H1 (cell line): ENCODE results near the gene TRABD2B. TPM values are rescaled to one million over a fixed set of nuclear protein-coding genes. Genes with fewer than 3 reads are reported as not detected.

Source experiments
- CTCF ChIA-PET: fragments of 300-600 bp; sonication (Branson Sonifier 250); formaldehyde crosslinking; loops from one replicate; lab custom pipeline; 2021; ENCODE audit not compliant: partially characterized antibody; lab: Charles Lee
- POLR2A ChIA-PET: fragments of 300-600 bp; sonication (Branson Sonifier 250); formaldehyde crosslinking; loops from one replicate; lab custom pipeline; 2021; ENCODE audit warnings: inconsistent platforms; ENCODE audit not compliant: partially characterized antibody; lab: Charles Lee
- DNase-seq, 2 experiments: peaks; one replicate each; pipeline versions ENCODE4 v3.0.0 to v3.0.0-alpha.2; 2010 to 2022; ENCODE audit warnings: low spot score in 2 of 2, low read depth in 1 of 2, mixed read lengths in 1 of 2
- FAIRE-seq: peaks from 2 replicates; lab custom pipeline; 2011; peaks lifted over from hg19 to GRCh38; lab: Jason Lieb, UNC
- H2AFZ ChIP-seq: 2 replicates; pipeline ENCODE4 v1.8.1; 2012; ENCODE audit warnings: low read length, inconsistent platforms
- H2AK5ac ChIP-seq: 2 replicates; pipeline ENCODE4 v1.6.1; 2013; ENCODE audit warnings: low read depth, low read length
- H2BK120ac ChIP-seq: replicated peaks from 2 replicates; pipeline ENCODE3; 2013; ENCODE audit warnings: low read depth, low read length, inconsistent platforms
- H2BK12ac ChIP-seq: 2 replicates; pipeline ENCODE4 v1.6.1; 2013; ENCODE audit warnings: low read depth, low read length
- H2BK15ac ChIP-seq: 2 replicates; pipeline ENCODE4 v1.6.1; 2013; ENCODE audit warnings: low read length
- H2BK20ac ChIP-seq: 2 replicates; pipeline ENCODE4 v1.6.1; 2013; ENCODE audit warnings: low read length
- H2BK5ac ChIP-seq: 2 replicates; pipeline ENCODE4 v1.6.1; 2013; ENCODE audit warnings: low read depth, low read length
- H3K14ac ChIP-seq: 2 replicates; pipeline ENCODE4 v1.6.1; 2013; ENCODE audit warnings: inconsistent platforms; ENCODE audit not compliant: insufficient read length
- H3K18ac ChIP-seq: 2 replicates; pipeline ENCODE4 v1.6.1; 2013; ENCODE audit warnings: low read length; ENCODE audit errors: extremely low read depth
- H3K23ac ChIP-seq: 2 replicates; pipeline ENCODE4 v1.6.1; 2013; ENCODE audit warnings: inconsistent platforms; ENCODE audit not compliant: insufficient read length
- H3K23me2 ChIP-seq: 2 replicates; pipeline ENCODE4 v1.6.1; 2013; ENCODE audit warnings: low read depth, low read length
- H3K27ac ChIP-seq: 2 replicates; pipeline ENCODE4 v1.6.1; 2011; ENCODE audit warnings: low read depth, low read length, inconsistent platforms
- H3K27me3 ChIP-seq, 4 experiments: replicated peaks in 1 of 4; 1 replicate in 1 of 4; 2 replicates in 3 of 4; pipeline versions ENCODE4 v1.6.1 to v1.8.1; 2011 to 2013; ENCODE audit warnings: low read length in 3 of 4, mild to moderate bottlenecking in 3 of 4, inconsistent platforms in 2 of 4, mixed read lengths in 2 of 4, moderate library complexity in 1 of 4; ENCODE audit not compliant: control insufficient read depth in 3 of 4, insufficient read depth in 3 of 4; ENCODE audit errors: extremely low read depth in 1 of 4
- H3K36me3 ChIP-seq, 4 experiments: 2 replicates each; pipeline versions ENCODE4 v1.6.1 to v1.8.1; 2011 to 2013; ENCODE audit warnings: mild to moderate bottlenecking in 4 of 4, low read length in 3 of 4, moderate library complexity in 2 of 4, control low read depth in 1 of 4, inconsistent platforms in 1 of 4; ENCODE audit not compliant: insufficient read depth in 4 of 4, control insufficient read depth in 2 of 4
- H3K4ac ChIP-seq: replicated peaks from 2 replicates; pipeline ENCODE3; 2013; ENCODE audit warnings: low read length, low read depth, mixed read lengths, inconsistent platforms; ENCODE audit not compliant: insufficient read length
- H3K4me1 ChIP-seq, 4 experiments: replicated peaks in 1 of 4; 1 replicate in 1 of 4; 2 replicates in 3 of 4; pipeline versions ENCODE4 v1.6.1 to v1.8.1; 2011 to 2013; ENCODE audit warnings: low read length in 3 of 4, inconsistent platforms in 2 of 4, mixed read lengths in 1 of 4; ENCODE audit not compliant: insufficient read depth in 4 of 4, control insufficient read depth in 3 of 4
- H3K4me2 ChIP-seq, 2 experiments: 2 replicates each; pipeline versions ENCODE4 v1.6.1 to v1.8.1; 2011 to 2013; ENCODE audit warnings: low read depth in 2 of 2, low read length in 2 of 2, control low read depth in 1 of 2, inconsistent platforms in 1 of 2, mild to moderate bottlenecking in 1 of 2; ENCODE audit not compliant: insufficient read depth in 1 of 2
- H3K4me3 ChIP-seq, 4 experiments: fragments of 200-600, 300-600 bp in 1 of 4; sonication (generic), shearing (Covaris generic), sonication (Bioruptor Twin) in 1 of 4; 2 replicates each; pipeline versions ENCODE4 v1.5.1 to v1.8.1; 2011 to 2016; ENCODE audit warnings: low read length in 4 of 4, low read depth in 3 of 4, control low read depth in 2 of 4, inconsistent platforms in 2 of 4, mild to moderate bottlenecking in 2 of 4, mixed read lengths in 1 of 4, moderate library complexity in 1 of 4; ENCODE audit not compliant: insufficient read depth in 2 of 4; ENCODE audit errors: extremely low read depth in 1 of 4
- H3K56ac ChIP-seq: replicated peaks from 2 replicates; pipeline ENCODE3; 2013; ENCODE audit warnings: low read depth, mild to moderate bottlenecking, mixed read lengths, low read length, inconsistent platforms; ENCODE audit not compliant: insufficient read length
- H3K79me1 ChIP-seq: 2 replicates; pipeline ENCODE4 v1.6.1; 2013; ENCODE audit warnings: low read depth, low read length, control low read depth
- H3K79me2 ChIP-seq, 2 experiments: 2 replicates each; pipeline versions ENCODE4 v1.6.1 to v1.8.1; 2012 to 2013; ENCODE audit warnings: low read length in 2 of 2, mild to moderate bottlenecking in 2 of 2, inconsistent platforms in 1 of 2; ENCODE audit not compliant: insufficient read depth in 2 of 2, control insufficient read depth in 1 of 2
- H3K9ac ChIP-seq, 4 experiments: replicated peaks in 1 of 4; 1 replicate in 1 of 4; 2 replicates in 3 of 4; pipeline versions ENCODE4 v1.6.1 to v1.8.1; 2011 to 2013; ENCODE audit warnings: low read depth in 3 of 4, low read length in 3 of 4, control low read depth in 2 of 4, mild to moderate bottlenecking in 2 of 4, moderate library complexity in 2 of 4, inconsistent platforms in 1 of 4; ENCODE audit errors: extremely low read depth in 1 of 4
- H3K9me3 ChIP-seq, 2 experiments: 2 replicates each; pipeline versions ENCODE4 v1.6.1 to v1.8.1; 2012 to 2013; ENCODE audit warnings: mild to moderate bottlenecking in 2 of 2, moderate library complexity in 2 of 2, control low read depth in 1 of 2, inconsistent platforms in 1 of 2, low read depth in 1 of 2, low read length in 1 of 2, mixed read lengths in 1 of 2; ENCODE audit not compliant: insufficient read depth in 2 of 2
- H4K20me1 ChIP-seq, 2 experiments: replicated peaks in 1 of 2; 2 replicates each; pipeline versions ENCODE3 to v1.8.1; 2011 to 2013; ENCODE audit warnings: inconsistent platforms in 2 of 2, low read length in 2 of 2, mild to moderate bottlenecking in 1 of 2; ENCODE audit not compliant: insufficient read depth in 2 of 2, control insufficient read depth in 1 of 2
- H4K5ac ChIP-seq: 2 replicates; pipeline ENCODE4 v1.6.1; 2013; ENCODE audit warnings: low read length, low read depth, mixed read lengths, inconsistent platforms; ENCODE audit not compliant: insufficient read length
- H4K8ac ChIP-seq: 2 replicates; pipeline ENCODE4 v1.8.0; 2013; ENCODE audit warnings: mild to moderate bottlenecking, moderate library complexity, low read length, inconsistent platforms; ENCODE audit not compliant: insufficient read depth; ENCODE audit errors: extremely low read depth
- H4K91ac ChIP-seq: replicated peaks from 2 replicates; pipeline ENCODE3; 2013; ENCODE audit warnings: low read length, mixed read lengths, inconsistent platforms; ENCODE audit not compliant: insufficient read length
- KDM1A ChIP-seq: fragments of 200-600, 300-600 bp; sonication (generic); IDR thresholded peaks from 2 replicates; pipeline ENCODE4 v1.7.1; 2016; ENCODE audit warnings: mild to moderate bottlenecking, low read length, borderline replicate concordance
- SAP30 ChIP-seq: fragments of 300-600 bp; sonication (generic); IDR thresholded peaks from 2 replicates; pipeline ENCODE4 v1.7.1; 2012; ENCODE audit warnings: low read length, moderate library complexity, mild to moderate bottlenecking, inconsistent platforms; ENCODE audit not compliant: insufficient read depth, insufficient replicate concordance
- SP2 ChIP-seq: IDR thresholded peaks from 2 replicates; pipeline ENCODE4 v1.6.1; 2012; ENCODE audit warnings: mild to moderate bottlenecking, low read length, inconsistent platforms
- WGBS, 2 experiments: shearing (Covaris generic) in 1 of 2; methylation state at CpG; one replicate each; pipeline versions ENCODE4 v1.1.6 to v1.1.7; 2013 to 2015; ENCODE audit warnings: low lambda C conversion rate in 2 of 2, mixed read lengths in 2 of 2, inconsistent platforms in 1 of 2, low coverage in 1 of 2, missing lambda C conversion rate in 1 of 2; ENCODE audit not compliant: insufficient replicate concordance in 2 of 2, insufficient coverage in 1 of 2, insufficient read length in 1 of 2; ENCODE audit errors: extremely low coverage in 1 of 2, missing lambda C conversion rate in 1 of 2; 5-methylcytosine and 5-hydroxymethylcytosine counted together
- polyA plus RNA-seq, 7 experiments: library from polyadenylated mRNA; depleted of rRNA in 3 of 7; stranded (reverse) in 5 of 7; unstranded in 2 of 7; fragments of >200 nt in 5 of 7; fragments of 200-250 nt in 2 of 7; gene quantifications; 1 replicate in 5 of 7; 2 replicates in 1 of 7; 4 replicates in 1 of 7; pipeline versions ENCODE4 v1.2.1 to v1.2.3, GENCODE V29; 2011 to 2013; ENCODE audit warnings: missing spikeins in 2 of 7, mixed read lengths in 2 of 7
- total RNA-seq: library from RNA; stranded (reverse); fragmentation: NEBNext Ultra II Directional; extraction: Animal tissue kit (Norgen Biotek cat#: 25700); gene quantifications from 2 replicates; pipeline ENCODE4 v1.2.1, GENCODE V29; 2021

TRABD2B gene
- total and polyA plus RNA-seq, 2 of the 8 experiments (the other 6 are each of a cell fraction or from before 2014, with no cell fraction given) = 0.95 to 3.4 TPM

GRCh38 chr1:47887060-47887459, 110.1 kb downstream of the TRABD2B start:
- no peak for FAIRE-seq
- CTCF ChIA-PET = interaction anchor here (0.6 kb wide), 1 partner anchor 93 kb away, joined by 4 read pairs; no protein-coding TSS in a partner anchor

More at GRCh38 chr1:47887060-47887459, 110.1 kb downstream of the TRABD2B start:
- Histone ChIP-seq H3K27me3 (no peaks in the 10 kb centered on the region), H3K27ac (no peak overlapping the region), H4K8ac (no peak overlapping the region), H3K4me1 (no peaks in the 10 kb centered on the region; a peak in 1 of 7 replicates), H3K4ac (no peak overlapping the region), H2BK12ac (no peak overlapping the region), H3K79me2 (no peaks in the 10 kb centered on the region), H4K20me1 (peaks cover 0 to 2% of the 10 kb centered on the region in 2 experiments), H3K14ac (no peak overlapping the region), H3K4me2 (no peak overlapping the region), H3K23ac (no peak overlapping the region), H3K18ac (no peak overlapping the region)
- DNase-seq = no peak
- WGBS, 2 experiments = 53% methylated on average over 2 of the region's 2 CpGs; no CpG with 5 or more reads in 1 of the 2 experiments
- POLR2A ChIA-PET = no interaction called here
- TF ChIP-seq SP2 = no peak
- no peak for TF ChIP-seq SAP30
- TF ChIP-seq KDM1A = 0 out of 2 replicates have a peak, but pooled peaks have one; percentile 42
- TF ChIP-seq, all 59 proteins: peak for 1
- Histone ChIP-seq H4K91ac (no peak overlapping the region), H2BK120ac (no peak overlapping the region), H3K56ac (no peak overlapping the region), H2BK15ac (no peak overlapping the region), H3K36me3 (no peaks in the 10 kb centered on the region), H2BK20ac (no peak overlapping the region), H3K4me3 (no peak overlapping the region), H3K23me2 (no peaks in the 10 kb centered on the region; the same call in 1 of the 2 replicates), H2BK5ac (no peak overlapping the region), H2AFZ (no peak overlapping the region), H3K9me3 (no peaks in the 10 kb centered on the region), H2AK5ac (no peak overlapping the region), H3K79me1 (no peaks in the 10 kb centered on the region), H4K5ac (no peak overlapping the region), H3K9ac (no peak overlapping the region)
